H7 (cell line): ENCODE results near the gene CCR5. TPM values are rescaled to one million over a fixed set of nuclear protein-coding genes. Genes with fewer than 3 reads are reported as not detected.

Experiments
- DNase-seq: peaks from one replicate; pipeline ENCODE4 v3.0.0; 2012
- H3K27me3 ChIP-seq: 2 replicates; pipeline ENCODE4 v1.6.0; 2011; ENCODE audit warnings: mild to moderate bottlenecking, low read length; ENCODE audit not compliant: control insufficient read depth, insufficient read depth
- H3K36me3 ChIP-seq: replicated peaks from 2 replicates; pipeline ENCODE4 v1.5.1; 2011; ENCODE audit warnings: low read length; ENCODE audit not compliant: control insufficient read depth, insufficient read depth
- H3K4me3 ChIP-seq: 2 replicates; pipeline ENCODE4 v1.5.1; 2011; ENCODE audit warnings: low read depth, mild to moderate bottlenecking, control low read depth, low read length, moderate library complexity; ENCODE audit not compliant: insufficient read depth
- total RNA-seq: library from RNA; depleted of rRNA; stranded (reverse); fragments of >200 nt; shearing (Covaris generic); gene quantifications from 2 replicates; pipeline ENCODE4 v1.2.3, GENCODE V29; 2014; rRNA removed

The CCR5 gene
- total RNA-seq, 1 experiment from 2014 or later: not detected

DNA sequence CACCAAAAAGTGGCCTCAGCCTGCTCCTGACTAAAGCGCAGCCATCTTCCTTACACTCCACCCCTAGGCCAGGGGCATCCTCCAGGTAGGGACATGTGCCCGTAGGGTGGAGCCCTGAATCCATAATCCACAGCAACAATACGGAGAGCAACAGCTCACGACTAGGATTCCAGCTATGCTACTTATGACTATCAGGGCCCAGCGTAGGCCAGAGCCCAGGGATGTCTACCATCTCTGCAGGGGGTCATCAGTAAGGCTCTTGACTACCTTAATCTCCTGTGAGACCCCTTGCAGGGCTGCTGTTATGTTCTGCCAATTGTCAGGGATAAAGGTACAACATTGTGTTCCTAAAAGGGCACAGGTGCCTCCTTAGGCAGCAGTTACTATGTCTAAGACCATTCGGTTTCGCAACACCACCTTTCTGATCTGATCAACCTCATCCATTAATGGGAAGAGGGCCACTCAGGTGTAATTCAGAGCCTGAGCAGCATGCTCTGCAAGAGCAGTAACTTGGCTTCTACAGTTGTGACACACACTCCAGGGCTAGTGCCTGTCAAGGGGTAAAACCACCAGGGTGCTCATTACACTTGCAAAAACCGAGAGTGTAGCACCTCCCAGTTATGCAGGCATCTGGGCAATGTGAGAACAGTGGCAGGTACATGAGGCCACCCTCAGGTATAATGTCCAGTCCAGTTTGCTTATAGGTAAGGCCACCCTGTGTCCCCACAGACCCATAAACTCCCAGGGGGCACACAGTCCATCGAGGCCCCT, 47.3 kb downstream of the CCR5 start:
- Histone ChIP-seq H3K4me3 (no peak overlapping the region), H3K36me3 (no peaks in the 10 kb centered on the region), H3K27me3 (no peaks in the 10 kb centered on the region)
- no peak for DNase-seq

GRCh38 chr3:46419816-46420215, 49.1 kb downstream of the CCR5 start:
- H3K27me3 ChIP-seq: no peaks in the 10 kb centered on the region
- H3K4me3 ChIP-seq: no peak overlapping the region
- no peaks in the 10 kb centered on the region for H3K36me3 ChIP-seq
- DNase-seq: no peak

DNA sequence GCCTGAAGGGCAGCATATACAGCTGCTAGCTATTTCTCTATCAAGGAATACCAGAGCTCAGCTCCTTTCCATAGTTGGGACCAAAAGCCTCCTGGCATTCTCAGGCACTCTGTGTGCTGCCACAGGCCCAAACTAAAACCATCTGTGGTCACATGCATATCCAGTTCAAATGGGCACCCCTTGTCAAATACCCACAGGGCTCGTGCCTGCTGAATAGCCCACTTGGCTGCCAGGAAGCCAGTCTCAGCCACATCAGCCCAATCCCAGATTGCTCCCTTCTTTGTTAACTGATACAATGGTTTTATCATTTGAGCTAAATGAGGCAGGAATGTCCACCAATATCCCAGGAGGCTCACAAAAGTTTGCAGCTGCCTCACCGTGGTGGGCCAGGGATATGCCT, 50.2 kb downstream of the CCR5 start:
- H3K36me3 ChIP-seq: no peaks in the 10 kb centered on the region
- no peak for DNase-seq
- no peaks in the 10 kb centered on the region for H3K27me3 ChIP-seq
- no peak overlapping the region for H3K4me3 ChIP-seq

DNA sequence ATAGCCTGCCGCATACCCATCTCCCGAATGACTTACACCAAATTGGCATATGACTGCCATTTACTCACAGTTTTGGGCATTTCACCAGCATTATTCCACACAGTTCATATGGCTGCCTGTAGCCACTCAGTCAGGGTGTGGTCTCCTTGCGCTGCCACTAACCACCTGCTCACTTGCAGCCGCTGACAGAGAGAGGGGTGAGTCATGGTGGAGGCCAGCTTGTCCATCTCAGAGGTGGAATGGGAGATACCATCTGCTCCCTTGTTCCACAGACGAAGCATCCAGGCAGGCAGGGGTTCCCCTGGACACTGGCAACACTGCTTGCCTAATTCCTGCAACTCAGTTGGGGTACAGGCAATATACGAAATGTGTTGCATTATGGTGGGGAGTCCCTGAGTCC, 51.9 kb downstream of the CCR5 start:
- no peaks in the 10 kb centered on the region for H3K27me3 ChIP-seq
- H3K36me3 ChIP-seq: no peaks in the 10 kb centered on the region
- no peak for DNase-seq
- H3K4me3 ChIP-seq: no peak overlapping the region

DNA sequence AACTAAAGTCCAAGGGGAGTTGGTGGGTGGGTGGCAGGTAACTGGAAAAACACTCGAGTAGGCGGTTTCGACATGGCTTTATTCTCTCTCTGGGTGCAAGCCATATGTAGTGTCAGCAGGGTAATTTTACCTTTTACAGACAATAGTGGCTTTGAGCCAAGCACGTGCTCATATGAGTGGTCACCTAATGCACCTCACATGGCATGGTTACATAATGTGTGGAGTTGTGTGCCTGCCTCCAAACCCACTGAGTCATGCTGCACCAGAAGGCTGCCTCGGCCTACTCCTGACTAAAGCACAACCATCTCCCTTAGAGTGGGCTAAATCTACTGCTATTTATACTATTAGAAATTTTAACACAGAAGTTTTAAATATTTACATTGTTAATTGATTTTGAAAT, 52.8 kb downstream of the CCR5 start:
- H3K4me3 ChIP-seq: no peak overlapping the region
- H3K36me3 ChIP-seq: no peaks in the 10 kb centered on the region
- DNase-seq: no peak
- no peaks in the 10 kb centered on the region for H3K27me3 ChIP-seq

Other genes starting within 250 kb of the CCR5 start
- not detected in 2 replicates for gene CCR1, start 162.6 kb upstream of the CCR5 start, total RNA-seq
- gene CCR3, start 128.5 kb upstream of the CCR5 start, total RNA-seq: not detected in 2 replicates
- gene CCR2, start 16.8 kb upstream of the CCR5 start, total RNA-seq: not detected in 2 replicates
- not detected in 2 replicates for gene CCRL2, start 36.3 kb downstream of the CCR5 start, total RNA-seq
- gene LTF, start 94.0 kb downstream of the CCR5 start, total RNA-seq: not detected in 2 replicates
- 0.07 TPM in 1 of 2 replicates, not detected in the other for gene RTP3, start 127.0 kb downstream of the CCR5 start, total RNA-seq
- 3.3 and 3.9 TPM in 2 replicates for gene LRRC2, start 195.4 kb downstream of the CCR5 start, total RNA-seq
- not detected in 2 replicates for gene FAM240A, start 241.6 kb downstream of the CCR5 start, total RNA-seq